IPS DF 4.7 (cell line): Measurements from ENCODE around the gene MED31.
"Not testable (repeated sequence)": the region's sequence is repeated elsewhere in the genome, so short reads cannot be mapped to it uniquely, and the experiment has no call there.

Experiments
- DNase-seq: peaks from one replicate; pipeline ENCODE4 v3.0.0-alpha.2; 2013; ENCODE audit warnings: low spot score; ENCODE audit errors: extremely low read depth

MED31 gene

DNA sequence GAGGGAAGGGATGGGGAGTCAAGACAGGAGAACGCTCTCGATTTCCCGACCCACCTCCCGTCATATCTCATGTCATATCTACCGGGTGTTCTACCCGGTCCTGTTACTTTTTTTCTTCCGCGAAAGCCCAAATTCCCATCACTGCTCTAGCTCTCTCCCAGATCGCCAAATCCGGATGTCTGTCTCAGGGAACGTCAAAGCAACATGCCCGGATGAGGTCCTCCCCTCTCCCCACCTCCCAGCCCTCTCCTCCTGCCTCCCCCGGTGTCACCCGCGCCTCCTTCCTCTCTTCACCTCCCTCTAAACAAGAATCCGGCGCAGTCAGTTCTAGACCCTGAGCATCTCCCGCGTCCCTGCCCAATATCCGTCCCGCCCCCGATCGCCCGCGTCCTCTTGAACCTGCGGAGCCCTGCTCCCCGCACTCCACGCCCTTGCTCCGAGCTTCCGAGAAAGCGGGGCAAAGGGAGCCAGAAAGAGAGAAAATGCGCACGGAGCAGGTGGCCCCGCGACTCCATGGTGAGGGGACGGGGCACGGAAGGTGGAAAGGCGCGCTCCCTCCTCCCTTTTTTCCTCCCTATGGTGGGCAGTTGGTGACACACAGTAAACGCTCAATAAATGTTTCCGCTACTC is 4.4 kb upstream of the MED31 start:
- DNase-seq = not testable (repeated sequence)

GRCh38 chr17:6654841-6655731 is 3.7 kb upstream of the MED31 start:
- DNase-seq = no peak

GRCh38 chr17:6651919-6652452 is 581 bp upstream of the MED31 start:
- DNase-seq = no peak

DNA sequence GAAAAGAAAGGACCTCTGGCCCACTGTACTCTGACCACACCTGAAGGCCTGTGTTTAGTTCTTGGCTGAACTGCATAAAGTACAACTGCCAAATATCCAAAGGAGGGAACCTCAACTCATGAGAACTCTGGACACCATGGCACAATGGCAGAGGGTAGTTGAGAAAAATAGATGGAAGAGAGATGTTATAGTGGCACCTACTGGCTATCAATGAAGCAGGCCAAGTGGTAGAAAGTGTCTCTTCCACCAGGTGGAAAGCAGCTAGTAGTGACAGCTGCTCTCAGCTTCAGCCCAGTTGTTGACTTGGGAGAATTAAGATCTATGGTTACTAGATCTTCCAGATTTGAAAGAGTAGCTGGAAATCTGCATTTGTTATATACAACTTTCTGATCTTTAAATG is 3.2 kb downstream of the MED31 start:
- no peak for DNase-seq

DNA sequence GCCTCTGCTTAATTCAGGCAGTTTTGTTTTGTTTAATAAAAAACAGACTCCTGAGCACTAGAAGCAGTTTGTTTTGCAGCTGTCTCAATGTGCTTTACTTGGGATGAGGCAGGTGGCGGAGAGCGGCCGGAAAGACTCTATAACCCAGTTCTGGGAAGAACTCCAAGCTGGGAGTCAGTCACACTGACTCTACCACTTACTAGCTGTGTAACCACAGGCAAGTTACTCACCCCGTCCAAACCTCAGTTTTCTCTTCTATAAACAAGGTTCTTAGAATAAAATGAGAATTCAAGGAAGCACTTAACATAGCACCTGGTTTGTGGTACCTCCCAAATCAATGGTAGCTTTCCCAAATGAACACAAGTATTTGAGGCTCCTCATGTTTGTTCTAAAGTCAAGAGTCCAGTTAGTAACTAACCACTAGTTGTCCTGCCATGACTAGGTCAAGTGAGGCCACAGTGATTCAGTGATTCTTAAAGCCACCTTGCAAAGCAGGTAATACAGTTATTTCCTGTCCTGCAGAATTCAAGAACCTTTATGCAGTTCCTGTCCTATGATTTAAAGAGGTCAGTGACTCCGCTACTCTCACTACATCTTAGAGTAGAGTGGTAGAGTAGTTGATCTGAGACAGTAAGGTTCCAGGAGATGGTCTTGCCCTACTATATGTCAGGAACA is 7.8 kb downstream of the MED31 start:
- DNase-seq = no peak

GRCh38 chr17:6642592-6642991 is 8.8 kb downstream of the MED31 start:
- no peak for DNase-seq

- DNase-seq = no peak
Measured at GRCh38 chr17:6641247-6641863, 10.1 kb downstream of the MED31 start.

DNA sequence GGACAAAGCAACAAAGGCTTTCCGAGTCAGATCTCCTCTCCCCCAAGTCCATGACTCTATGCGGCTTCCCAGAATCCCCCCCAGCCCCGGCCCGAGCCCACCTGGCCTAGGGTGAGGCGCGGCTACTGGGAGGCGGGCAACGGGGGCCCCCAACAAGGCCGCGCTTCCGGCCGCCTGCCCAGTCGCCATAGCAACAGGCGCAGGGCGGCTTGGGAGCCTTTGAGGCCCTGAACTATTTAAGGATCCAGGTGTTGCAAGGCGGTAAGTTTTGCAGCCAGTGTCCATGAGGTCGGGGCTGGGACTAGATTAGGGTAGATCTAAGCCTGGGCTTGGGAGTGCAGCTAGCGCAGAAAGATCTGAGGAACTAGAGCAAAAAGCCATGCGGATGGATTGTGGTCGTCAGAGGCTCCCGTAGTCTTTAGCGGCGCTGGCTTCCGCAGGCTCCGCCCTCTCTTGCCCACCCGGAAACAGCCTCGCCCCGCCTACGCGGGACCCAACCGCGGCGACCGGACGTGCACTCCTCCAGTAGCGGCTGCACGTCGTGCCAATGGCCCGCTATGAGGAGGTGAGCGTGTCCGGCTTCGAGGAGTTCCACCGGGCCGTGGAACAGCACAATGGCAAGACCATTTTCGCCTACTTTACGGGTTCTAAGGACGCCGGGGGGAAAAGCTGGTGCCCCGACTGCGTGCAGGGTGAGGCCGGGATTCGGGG is 10.7 kb downstream of the MED31 start, which contains the start of the genes KIAA0753 and TXNDC17:
Gene KIAA0753, minus strand, starts transcription at position 176 of the 711 bp plus-strand sequence. CDS start 5,608 bp downstream, outside the sequence.
Gene TXNDC17, plus strand, starts transcription at position 525 of the 711 bp plus-strand sequence. Its CDS starts 23 bp downstream, at position 548.
- no peak for DNase-seq

DNA sequence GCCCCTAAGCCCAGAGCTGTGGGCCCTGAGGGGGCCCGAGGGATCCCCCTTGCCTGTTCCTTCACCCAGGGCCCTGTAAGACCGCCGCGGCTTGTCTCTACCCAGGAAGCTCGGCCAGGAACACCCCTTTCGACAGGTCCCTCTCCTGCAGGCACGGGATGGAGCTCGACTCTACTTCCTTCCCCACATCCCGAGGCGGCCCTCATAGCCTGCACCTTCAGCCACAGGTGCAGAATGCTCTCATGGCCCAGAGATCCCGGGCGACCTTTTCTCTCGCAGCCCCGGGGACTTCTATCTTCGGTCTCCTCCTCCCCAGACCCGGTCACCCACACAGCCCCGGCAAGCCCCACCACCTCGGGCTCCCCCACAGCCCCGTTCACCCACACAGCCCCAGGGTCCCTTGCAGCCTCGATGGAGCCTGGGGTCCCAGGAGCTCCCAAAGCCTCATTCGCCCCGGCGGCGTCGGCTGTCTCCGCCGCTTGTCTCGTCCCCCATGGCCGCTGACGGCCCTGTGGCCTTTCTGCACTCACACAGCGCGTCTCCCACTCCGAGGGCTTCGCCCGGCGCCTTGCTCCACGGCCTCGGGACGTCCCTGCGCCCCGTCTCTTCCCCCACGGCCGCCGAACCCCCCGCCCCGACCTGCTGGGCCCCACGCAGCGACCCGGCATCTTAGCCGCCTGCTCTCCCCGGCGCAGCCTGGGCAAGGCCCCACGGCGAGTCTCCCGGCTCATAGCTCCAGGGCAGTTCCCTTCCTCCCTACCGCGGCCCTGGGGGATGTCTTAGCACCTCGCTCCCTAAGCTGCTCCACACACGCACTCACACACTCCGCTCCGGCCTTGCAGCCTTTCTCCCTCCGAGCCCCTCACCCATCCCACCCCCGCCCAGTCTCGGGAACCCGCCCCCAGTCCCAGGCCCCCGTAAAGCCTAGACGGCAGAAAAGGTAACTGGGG is 11.5 kb downstream of the MED31 start:
- no peak for DNase-seq

- no peak for DNase-seq
Measured at GRCh38 chr17:6639014-6639585, 12.3 kb downstream of the MED31 start.

DNA sequence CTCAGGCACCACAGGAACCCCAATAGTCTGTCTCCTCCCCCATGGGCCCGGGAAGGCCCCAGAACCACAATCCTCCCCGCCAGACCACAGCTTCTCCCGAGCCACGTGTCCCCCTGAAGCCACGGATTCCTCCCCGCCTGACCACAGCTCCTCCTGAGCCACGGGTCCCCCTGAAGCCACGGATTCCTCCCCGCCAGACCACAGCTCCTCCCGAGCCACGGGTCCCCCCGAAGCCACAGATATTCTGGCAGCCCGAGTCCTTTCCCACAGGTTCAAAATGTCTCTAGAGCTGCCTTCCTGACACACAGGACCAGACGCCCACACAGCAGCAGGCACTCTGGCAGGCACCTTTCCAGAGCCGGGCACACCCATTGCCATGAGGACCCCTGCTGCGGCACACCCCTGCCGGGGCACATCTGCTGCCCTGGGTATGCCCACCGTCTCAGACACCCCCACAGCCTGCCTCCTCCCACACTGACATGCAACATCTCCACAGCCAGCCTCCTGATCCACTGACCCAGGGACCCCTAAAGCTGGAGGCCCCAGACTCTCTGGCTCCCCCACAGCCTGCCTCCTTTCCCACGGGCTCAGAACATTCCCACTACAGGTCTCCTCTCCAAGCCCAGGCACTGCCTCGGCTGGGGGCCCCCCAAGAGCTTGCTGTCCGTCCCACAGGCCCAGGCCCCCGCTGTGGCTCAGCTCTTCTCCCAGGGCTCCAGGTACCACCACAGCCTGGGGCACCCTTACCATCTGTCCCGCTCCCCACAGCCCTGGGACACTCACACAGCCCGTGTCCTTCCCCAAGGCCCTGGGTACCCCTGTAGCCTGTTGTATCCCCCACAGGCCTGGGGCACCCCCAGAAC is 13.1 kb downstream of the MED31 start:
- DNase-seq = no peak

- no peak for DNase-seq
Measured at GRCh38 chr17:6637458-6637840, 14.0 kb downstream of the MED31 start.

DNA sequence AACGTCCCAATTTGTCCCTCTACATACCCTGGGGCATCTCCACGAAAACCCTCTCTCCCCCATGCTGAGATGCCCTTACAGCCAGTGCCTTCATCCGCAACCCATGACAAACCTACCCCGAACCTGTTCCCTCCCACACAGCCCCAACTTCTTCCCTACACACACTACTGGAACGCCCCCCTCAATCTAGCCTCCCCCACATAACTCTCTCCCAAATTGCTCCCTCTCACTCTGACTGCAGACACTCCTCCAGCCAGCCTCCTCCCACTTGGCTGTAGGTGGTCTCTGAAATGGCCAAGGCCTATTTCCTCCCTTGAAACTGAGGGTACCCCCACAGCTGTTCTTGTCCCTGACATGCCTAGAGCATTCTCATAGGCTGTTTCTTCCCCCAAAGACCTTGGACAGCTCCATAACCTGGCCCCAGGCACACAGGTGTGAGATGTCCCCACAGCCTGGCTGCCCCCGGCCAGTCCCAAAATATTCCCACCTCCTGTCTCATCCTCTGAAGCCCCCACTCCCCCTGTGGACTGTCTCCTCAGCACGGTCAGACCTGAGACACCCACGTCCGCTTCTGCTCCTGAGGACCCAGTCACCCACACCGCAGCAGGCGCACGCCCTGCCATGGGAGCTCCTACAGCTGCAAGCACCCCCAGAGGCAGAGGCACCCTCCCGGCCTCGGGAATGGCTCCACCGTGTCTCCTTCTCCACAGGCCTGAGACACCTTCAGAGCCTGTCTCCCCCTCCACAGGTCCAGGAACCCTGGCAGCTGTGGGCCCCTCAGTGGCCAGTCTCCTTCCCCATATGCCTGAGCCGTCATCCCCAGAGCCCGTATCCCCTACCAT is 14.6 kb downstream of the MED31 start:
- no peak for DNase-seq

GRCh38 chr17:6636105-6636504 is 15.3 kb downstream of the MED31 start:
- DNase-seq = no peak

DNA sequence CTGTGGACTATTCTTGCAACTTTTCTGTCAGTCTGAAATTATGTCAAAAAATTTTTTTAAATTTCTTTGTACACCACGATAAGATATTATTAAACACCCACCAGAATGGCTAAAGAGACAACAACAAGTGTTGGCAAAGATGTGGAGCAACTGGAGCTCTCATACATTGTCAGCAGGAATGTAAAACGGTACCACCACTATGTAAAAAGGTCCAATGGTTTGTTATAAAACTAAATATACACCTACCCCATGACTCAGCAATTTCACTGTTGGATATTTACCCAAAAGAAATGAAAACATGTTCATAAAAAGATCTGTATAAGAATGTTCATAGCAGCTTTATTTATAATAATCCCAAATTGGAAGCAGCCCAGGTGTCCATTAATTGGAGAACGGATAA is 18.1 kb downstream of the MED31 start:
- DNase-seq = no peak

DNA sequence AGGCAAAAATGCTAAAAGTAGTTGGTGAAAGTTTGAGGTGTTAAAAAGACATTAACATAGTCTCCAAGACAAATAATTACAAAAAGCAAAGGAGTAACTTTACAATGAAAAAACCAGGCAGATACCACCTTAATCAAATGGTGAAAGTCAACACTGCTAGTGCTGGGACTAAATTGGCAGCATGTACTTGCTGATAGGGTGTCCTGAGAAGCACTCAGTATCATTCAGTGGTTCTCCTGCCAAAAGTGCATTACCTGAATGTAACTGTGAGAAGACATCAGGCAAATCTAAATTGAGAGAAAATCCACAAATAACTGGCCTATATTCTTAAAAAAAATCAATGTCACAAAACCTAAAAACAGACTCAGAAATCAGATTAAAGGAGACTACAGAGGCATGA is 18.9 kb downstream of the MED31 start:
- no peak for DNase-seq

GRCh38 chr17:6630390-6630789 is 21.0 kb downstream of the MED31 start:
- DNase-seq = no peak
